Left ventricle myocardium superior (tissue), 1 donor: ENCODE data around the gene USP3. TPM values are rescaled to one million over a fixed set of nuclear protein-coding genes. Genes with fewer than 3 reads are reported as not detected.

ENCODE experiments used
- ATAC-seq: fragments of 200-7000 bp; cut with Tn5 transposase; one replicate; pipeline ENCODE4 v1.9.1; 2020; ENCODE audit warnings: mild to moderate bottlenecking, moderate library complexity
- DNase-seq: peaks from one replicate; pipeline ENCODE4 v3.0.0-alpha.2; 2020
- intact Hi-C: fragments of 100-400 bp; cut with micrococcal nuclease; formaldehyde crosslinking; loops from one replicate; pipeline ENCODE4 v1.11.0; 2022
- total RNA-seq: library from RNA; stranded (reverse); fragmentation: NEBNext Ultra II Directional; extraction: Animal tissue kit (Norgen Biotek cat#: 25700); gene quantifications from one replicate; pipeline ENCODE4 v1.2.1, GENCODE V29; 2021
- donor health status: DM: no; HTN: yes; CAD: no; lungs with severe emphysema.

USP3 gene
- total RNA-seq, 1 donor from 2014 or later, result 18.1 TPM

- ATAC-seq, result no peak
- intact Hi-C loops, result no loop called here
- DNase-seq, result no peak
Observed at GRCh38 chr15:63623232-63623969, 119.0 kb downstream of the USP3 start.

GRCh38 chr15:63626955-63627354, 122.6 kb downstream of the USP3 start:
- ATAC-seq, result no peak
- intact Hi-C loops, result no loop called here
- no peak for DNase-seq

- intact Hi-C loops, result no loop called here
- no peak for ATAC-seq
- no peak for DNase-seq
Observed at GRCh38 chr15:63628123-63628822, 123.9 kb downstream of the USP3 start.

GRCh38 chr15:63630036-63630751, 125.8 kb downstream of the USP3 start:
- intact Hi-C loops, result loop anchor here (10.0 kb wide), 1 partner anchor 105 kb away; no protein-coding TSS in a partner anchor
- DNase-seq (no peak), ATAC-seq (no peak)

- intact Hi-C loops, result loop anchor here (10.0 kb wide), 1 partner anchor 101 kb away; no protein-coding TSS in a partner anchor
- DNase-seq, result no peak
- no peak for ATAC-seq
Observed at GRCh38 chr15:63633312-63633711, 128.9 kb downstream of the USP3 start.

GRCh38 chr15:63634154-63634553, 129.8 kb downstream of the USP3 start:
- DNase-seq (no peak), ATAC-seq (no peak)
- intact Hi-C loops, result loop anchor here (10.0 kb wide), 1 partner anchor 101 kb away; no protein-coding TSS in a partner anchor

- DNase-seq, result no peak
- intact Hi-C loops, result loop anchor here (10.0 kb wide), 1 partner anchor 98 kb away; no protein-coding TSS in a partner anchor
Observed at GRCh38 chr15:63636518-63637061, 132.2 kb downstream of the USP3 start.

GRCh38 chr15:63638839-63639238, 134.4 kb downstream of the USP3 start:
- DNase-seq (no peak), ATAC-seq (no peak)
- intact Hi-C loops, result loop anchor here (10.0 kb wide), 1 partner anchor 96 kb away; no protein-coding TSS in a partner anchor

More at GRCh38 chr15:63636518-63637061, 132.2 kb downstream of the USP3 start:
- ATAC-seq, result no peak

- intact Hi-C loops, result no loop called here
- DNase-seq (no peak), ATAC-seq (no peak)
Observed at GRCh38 chr15:63640146-63640545, 135.8 kb downstream of the USP3 start.

Other genes starting within 250 kb of the USP3 start
- gene APH1B, start 227.0 kb upstream of the USP3 start, total RNA-seq, result 5.6 TPM
- gene CA12, start 122.7 kb upstream of the USP3 start, total RNA-seq, result 0.74 TPM
- 42.4 TPM for gene FBXL22, start 92.8 kb downstream of the USP3 start, total RNA-seq